AG10803 (cell line): ENCODE measurements around the gene TBC1D16.

Source experiments
- DNase-seq: peaks from one replicate; pipeline ENCODE4 v3.0.0; 2010; ENCODE audit warnings: low read depth
- H3K4me3 ChIP-seq: 2 replicates; pipeline ENCODE4 v1.5.1; 2011; ENCODE audit warnings: mild to moderate bottlenecking, low read length, control low read depth
- TF ChIP-seq, protein P1 (sequence below): conservative IDR thresholded peaks from 2 replicates; pipeline ENCODE4 v1.5.1; 2011; ENCODE audit warnings: mild to moderate bottlenecking, low read length, control low read depth, inconsistent platforms

TBC1D16 gene

DNA sequence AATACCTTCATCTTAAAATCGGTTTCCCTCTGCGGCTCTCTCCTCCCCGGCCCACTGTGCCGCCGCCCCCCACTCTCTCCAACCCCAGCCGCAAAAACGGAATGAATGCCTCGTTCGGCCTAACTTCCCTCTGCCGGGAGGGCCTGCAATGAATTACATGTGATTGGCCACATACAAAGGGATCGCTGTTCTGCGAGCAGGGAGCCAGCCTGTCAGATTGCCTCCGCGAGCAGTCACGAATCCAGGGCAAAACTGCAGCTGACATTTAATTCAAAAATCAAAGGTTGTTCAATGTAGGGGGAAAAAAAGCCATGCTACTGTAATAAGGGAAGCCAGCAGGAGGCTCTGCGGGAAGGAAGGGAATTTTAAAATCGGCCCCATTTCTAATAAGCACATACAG, 84.9 kb downstream of the TBC1D16 start:
- TF ChIP-seq, protein P1, sequence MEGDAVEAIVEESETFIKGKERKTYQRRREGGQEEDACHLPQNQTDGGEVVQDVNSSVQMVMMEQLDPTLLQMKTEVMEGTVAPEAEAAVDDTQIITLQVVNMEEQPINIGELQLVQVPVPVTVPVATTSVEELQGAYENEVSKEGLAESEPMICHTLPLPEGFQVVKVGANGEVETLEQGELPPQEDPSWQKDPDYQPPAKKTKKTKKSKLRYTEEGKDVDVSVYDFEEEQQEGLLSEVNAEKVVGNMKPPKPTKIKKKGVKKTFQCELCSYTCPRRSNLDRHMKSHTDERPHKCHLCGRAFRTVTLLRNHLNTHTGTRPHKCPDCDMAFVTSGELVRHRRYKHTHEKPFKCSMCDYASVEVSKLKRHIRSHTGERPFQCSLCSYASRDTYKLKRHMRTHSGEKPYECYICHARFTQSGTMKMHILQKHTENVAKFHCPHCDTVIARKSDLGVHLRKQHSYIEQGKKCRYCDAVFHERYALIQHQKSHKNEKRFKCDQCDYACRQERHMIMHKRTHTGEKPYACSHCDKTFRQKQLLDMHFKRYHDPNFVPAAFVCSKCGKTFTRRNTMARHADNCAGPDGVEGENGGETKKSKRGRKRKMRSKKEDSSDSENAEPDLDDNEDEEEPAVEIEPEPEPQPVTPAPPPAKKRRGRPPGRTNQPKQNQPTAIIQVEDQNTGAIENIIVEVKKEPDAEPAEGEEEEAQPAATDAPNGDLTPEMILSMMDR, result no peak
- H3K4me3 ChIP-seq, result no peak overlapping the region
- no peak for DNase-seq

DNA sequence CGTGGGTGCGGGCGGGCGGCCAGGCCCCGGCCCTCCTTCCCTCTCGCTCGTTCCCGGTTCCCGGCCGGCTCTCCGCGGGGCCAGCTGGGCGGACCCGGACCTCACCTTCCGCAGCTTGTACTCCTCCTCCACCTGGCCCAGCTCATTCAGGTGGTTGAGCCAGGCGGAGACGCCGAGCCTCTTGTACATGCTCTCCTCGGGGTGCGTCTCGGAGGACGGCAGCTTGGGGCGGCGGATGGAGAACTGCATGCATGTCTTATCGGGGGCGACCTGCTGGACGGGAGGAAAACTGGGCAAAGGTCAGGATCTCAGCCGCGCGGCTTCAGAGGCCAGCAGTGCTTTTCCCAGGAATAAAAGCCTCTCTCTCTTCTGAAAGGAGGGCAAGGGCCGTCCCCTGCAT, 85.4 kb downstream of the TBC1D16 start:
- TF ChIP-seq, protein P1, result no peak
- DNase-seq, result no peak
- no peak overlapping the region for H3K4me3 ChIP-seq

- H3K4me3 ChIP-seq, result no peak overlapping the region
- no peak for DNase-seq
- TF ChIP-seq, protein P1, result no peak
These were observed 85.9 kb downstream of the TBC1D16 start for GRCh38 chr17:79949656-79950209.

- TF ChIP-seq, protein P1, result no peak
- H3K4me3 ChIP-seq, result no peak overlapping the region
- DNase-seq, result no peak
These were observed 86.6 kb downstream of the TBC1D16 start for GRCh38 chr17:79948945-79949655.

GRCh38 chr17:79948406-79948944, 87.2 kb downstream of the TBC1D16 start:
- no peak for DNase-seq
- TF ChIP-seq, protein P1, result no peak
- H3K4me3 ChIP-seq, result no peak overlapping the region

DNA sequence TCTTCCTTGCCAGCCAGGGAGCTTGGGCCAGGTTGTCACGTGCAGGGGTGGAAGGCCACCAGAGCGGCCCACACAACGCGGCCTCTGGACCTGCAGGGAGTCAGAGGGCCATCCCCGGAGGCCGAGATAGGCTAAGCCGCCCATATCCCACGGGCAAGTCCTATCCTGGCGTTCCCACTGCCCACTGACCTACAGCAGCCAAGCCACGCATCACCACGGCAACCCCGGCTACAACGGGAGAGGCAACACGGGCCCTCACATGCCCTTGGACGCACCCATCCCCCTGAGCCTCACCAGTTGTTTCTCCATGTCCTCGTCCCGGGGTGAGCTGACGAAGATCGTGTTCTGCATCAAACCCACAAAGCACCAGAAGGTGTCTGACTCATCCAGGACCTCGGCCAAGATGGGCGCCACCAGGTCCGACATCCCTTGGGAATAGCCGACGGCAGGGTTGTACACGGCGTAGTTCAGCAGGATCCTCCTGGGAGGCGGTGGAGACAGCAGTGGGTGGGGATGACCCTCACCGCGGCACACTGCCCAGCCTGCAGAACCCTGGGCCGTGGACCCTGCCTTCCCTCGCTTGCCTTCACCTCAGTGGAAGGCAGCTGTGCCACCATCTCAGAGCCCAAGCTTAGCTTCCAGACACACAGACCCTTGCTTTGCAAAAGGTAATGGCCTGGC, 88.2 kb downstream of the TBC1D16 start:
- H3K4me3 ChIP-seq, result no peak overlapping the region
- no peak for DNase-seq
- TF ChIP-seq, protein P1, result no peak
